Measurements from ENCODE around the gene SPDYC. TPM values are rescaled to one million over a fixed set of nuclear protein-coding genes. Genes with fewer than 3 reads are reported as not detected.
"Not testable (repeated sequence)": the region's sequence is repeated elsewhere in the genome, so short reads cannot be mapped to it uniquely, and the experiment has no call there.

SPDYC gene
- total and polyA plus RNA-seq, 3 donors from 2014 or later, result 0.80 to 1.2 (median 1.2) TPM

DNA sequence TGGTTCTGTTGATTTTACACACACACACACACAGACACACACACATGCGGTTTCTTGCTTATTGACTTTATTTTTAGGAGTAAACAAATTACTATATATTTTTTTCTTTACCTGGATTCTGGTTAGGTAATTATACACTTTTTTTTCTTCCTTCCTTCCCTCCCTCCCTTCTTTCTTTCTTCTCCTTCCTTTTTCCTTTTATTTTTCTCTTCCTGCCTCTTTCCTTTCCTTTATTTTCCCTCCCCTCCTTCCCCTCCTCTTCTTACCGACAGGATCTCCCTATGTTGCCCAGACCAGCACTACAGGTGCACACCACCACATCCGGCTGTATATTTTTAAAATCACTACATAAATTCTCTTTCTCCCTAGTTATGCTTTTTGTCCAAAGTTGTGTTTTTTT, 3.1 kb upstream of the SPDYC start:
- no peak overlapping the region for H3K27ac ChIP-seq
- H3K9me3 ChIP-seq, result no peaks in the 10 kb centered on the region
- H3K36me3 ChIP-seq (ENCODE audit: low read depth, missing control alignments), result no peaks in the 10 kb centered on the region
- 87 to 92% methylated on average over 3 of the region's 3 CpGs for WGBS, 2 donors
- intact Hi-C loops (cut with DNase I; ENCODE audit: low total_unique reads), result no loop called here
- no peak for DNase-seq
- no peaks in the 10 kb centered on the region for H3K4me1 ChIP-seq
- H3K4me3 ChIP-seq, result no peak overlapping the region
- H3K27me3 ChIP-seq, result no peaks in the 10 kb centered on the region
- TF ChIP-seq, protein P1, sequence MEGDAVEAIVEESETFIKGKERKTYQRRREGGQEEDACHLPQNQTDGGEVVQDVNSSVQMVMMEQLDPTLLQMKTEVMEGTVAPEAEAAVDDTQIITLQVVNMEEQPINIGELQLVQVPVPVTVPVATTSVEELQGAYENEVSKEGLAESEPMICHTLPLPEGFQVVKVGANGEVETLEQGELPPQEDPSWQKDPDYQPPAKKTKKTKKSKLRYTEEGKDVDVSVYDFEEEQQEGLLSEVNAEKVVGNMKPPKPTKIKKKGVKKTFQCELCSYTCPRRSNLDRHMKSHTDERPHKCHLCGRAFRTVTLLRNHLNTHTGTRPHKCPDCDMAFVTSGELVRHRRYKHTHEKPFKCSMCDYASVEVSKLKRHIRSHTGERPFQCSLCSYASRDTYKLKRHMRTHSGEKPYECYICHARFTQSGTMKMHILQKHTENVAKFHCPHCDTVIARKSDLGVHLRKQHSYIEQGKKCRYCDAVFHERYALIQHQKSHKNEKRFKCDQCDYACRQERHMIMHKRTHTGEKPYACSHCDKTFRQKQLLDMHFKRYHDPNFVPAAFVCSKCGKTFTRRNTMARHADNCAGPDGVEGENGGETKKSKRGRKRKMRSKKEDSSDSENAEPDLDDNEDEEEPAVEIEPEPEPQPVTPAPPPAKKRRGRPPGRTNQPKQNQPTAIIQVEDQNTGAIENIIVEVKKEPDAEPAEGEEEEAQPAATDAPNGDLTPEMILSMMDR (IDR thresholded peaks at IDR 0.05), result no peak
- no peak for TF ChIP-seq POLR2A (IDR thresholded peaks at IDR 0.05)

DNA sequence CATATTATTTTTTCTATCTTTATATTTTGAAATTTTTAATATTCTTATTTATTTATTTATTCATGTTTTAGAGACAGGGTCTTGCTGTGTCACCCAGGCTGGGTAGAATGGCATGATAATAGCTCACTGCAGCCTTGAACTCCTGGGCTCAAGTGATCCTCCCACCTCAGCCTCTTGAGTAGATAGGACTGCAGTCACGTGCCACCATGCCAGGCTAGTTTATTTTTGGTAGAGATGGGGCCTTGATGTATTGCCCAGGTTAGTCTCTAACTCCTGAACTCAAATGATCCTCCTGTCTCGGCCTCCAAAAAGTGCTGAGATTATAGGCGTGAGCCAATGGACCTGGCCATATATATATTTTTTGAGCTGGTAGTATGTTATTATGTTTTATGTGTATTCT, 2.4 kb upstream of the SPDYC start:
- Histone ChIP-seq H3K36me3 (ENCODE audit: low read depth, missing control alignments) (no peaks in the 10 kb centered on the region), H3K27ac (no peak overlapping the region), H3K9me3 (no peaks in the 10 kb centered on the region), H3K4me1 (no peaks in the 10 kb centered on the region), H3K4me3 (no peak overlapping the region), H3K27me3 (no peaks in the 10 kb centered on the region)
- TF ChIP-seq, protein P1 (IDR thresholded peaks at IDR 0.05), result no peak
- TF ChIP-seq POLR2A (IDR thresholded peaks at IDR 0.05), result no peak
- WGBS, 2 donors, result 81 to 85% methylated on average over 3 of the region's 3 CpGs
- no peak for DNase-seq
- intact Hi-C loops (cut with DNase I; ENCODE audit: low total_unique reads), result no loop called here

DNA sequence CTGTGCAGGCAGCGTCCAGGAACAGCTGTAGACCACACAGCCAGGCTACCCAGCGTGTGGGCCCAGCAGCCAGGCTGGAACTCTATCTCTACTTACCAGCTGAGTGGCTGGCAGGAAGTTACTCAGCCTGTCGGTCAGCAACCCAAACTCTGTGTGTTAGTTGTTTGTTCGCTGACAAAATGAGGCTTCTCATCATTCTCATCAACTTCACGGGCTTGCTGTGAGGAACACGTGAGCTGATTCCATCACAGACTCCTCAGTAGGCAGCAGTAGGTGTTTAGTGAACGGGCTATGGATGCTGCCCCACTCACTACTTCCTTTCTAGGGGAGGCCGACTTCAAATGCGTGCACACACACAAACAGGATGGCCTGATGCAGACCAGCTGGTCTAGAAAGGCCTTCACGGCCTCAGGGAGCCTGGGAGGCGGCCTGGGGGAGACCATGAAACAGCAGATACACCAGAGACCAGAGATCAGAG, 830 bp upstream of the SPDYC start:
- H3K4me3 ChIP-seq, result no peak overlapping the region
- H3K4me1 ChIP-seq, result no peaks in the 10 kb centered on the region
- TF ChIP-seq, protein P1 (IDR thresholded peaks at IDR 0.05), result no peak
- TF ChIP-seq POLR2A (IDR thresholded peaks at IDR 0.05), result no peak
- no peaks in the 10 kb centered on the region for H3K27me3 ChIP-seq
- H3K27ac ChIP-seq, result no peak overlapping the region
- DNase-seq, result no peak
- no peaks in the 10 kb centered on the region for H3K36me3 ChIP-seq (ENCODE audit: low read depth, missing control alignments)
- H3K9me3 ChIP-seq, result no peaks in the 10 kb centered on the region
- WGBS, 2 donors, result 60 to 67% methylated on average over 11 of the region's 11 CpGs
- intact Hi-C loops (cut with DNase I; ENCODE audit: low total_unique reads), result no loop called here

DNA sequence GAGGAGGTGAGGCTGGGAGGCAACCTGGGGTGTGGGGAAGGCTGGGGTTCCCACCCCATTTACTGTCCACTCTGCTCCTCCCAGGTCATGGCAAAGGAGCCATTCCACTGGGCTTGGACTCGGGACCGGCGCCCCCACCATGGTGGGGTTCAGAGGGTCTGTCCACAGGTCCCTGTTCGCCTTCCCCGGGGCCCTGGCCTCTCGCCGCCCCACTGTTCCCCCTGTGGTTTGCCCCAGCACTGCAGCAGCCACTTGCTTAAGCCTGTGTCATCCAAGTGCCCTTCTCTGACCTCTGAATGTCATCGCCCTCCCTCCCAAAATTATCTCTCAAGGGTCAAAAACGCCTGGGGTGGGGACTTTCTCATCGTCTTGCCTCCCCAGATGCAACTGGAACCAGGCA, 2.6 kb downstream of the SPDYC start:
- Histone ChIP-seq H3K4me1 (no peaks in the 10 kb centered on the region), H3K9me3 (no peaks in the 10 kb centered on the region), H3K4me3 (no peak overlapping the region), H3K27ac (no peak overlapping the region), H3K27me3 (no peaks in the 10 kb centered on the region), H3K36me3 (ENCODE audit: low read depth, missing control alignments) (no peaks in the 10 kb centered on the region)
- WGBS, 2 donors, result 84 to 90% methylated on average over 7 to 10 of the region's 10 CpGs
- TF ChIP-seq POLR2A (IDR thresholded peaks at IDR 0.05), result no peak
- TF ChIP-seq, protein P1 (IDR thresholded peaks at IDR 0.05), result no peak
- DNase-seq, result no peak
- intact Hi-C loops (cut with DNase I; ENCODE audit: low total_unique reads), result no loop called here

DNA sequence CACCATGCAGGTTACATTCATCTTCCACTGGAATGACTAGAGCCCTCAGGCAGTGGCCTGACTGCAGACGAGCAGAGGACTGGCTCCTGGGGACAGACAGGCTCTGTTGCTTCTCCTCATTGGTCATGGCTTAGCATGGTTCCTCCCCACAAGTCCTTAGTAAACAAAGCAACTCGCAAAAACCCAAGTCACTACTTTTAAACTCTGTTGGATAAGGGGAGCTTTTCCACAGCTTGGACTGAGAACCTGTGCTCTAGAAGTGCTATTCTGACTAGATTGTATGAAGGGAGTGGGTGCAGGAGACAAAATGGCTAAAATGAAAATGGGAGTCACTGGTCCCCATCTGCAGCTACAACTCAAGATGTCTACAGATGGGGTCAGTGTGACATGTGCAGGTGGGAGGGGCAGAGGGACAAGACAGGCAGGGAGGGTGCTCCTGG, 4.6 kb downstream of the SPDYC start:
- H3K4me3 ChIP-seq; H3K27ac ChIP-seq; DNase-seq; H3K27me3 ChIP-seq; H3K36me3 ChIP-seq (ENCODE audit: low read depth, missing control alignments); intact Hi-C loops (cut with DNase I; ENCODE audit: low total_unique reads); H3K4me1 ChIP-seq; H3K9me3 ChIP-seq: not testable (repeated sequence)
- WGBS, 2 donors, result 79 to 80% methylated on average over 2 of the region's 2 CpGs

Measured in testis (tissue), 3 donors.